WTC11 (cell line): ENCODE measurements around the gene TOP2B. TPM values are rescaled to one million over a fixed set of nuclear protein-coding genes. Genes with fewer than 3 reads are reported as not detected.

Experiments
- ATAC-seq: fragments of 200-7000 bp; cut with Tn5 transposase; 2 replicates; pipeline ENCODE4 v1.10.0; 2021; ENCODE audit warnings: mild to moderate bottlenecking, moderate library complexity
- CTCF ChIA-PET: fragments of 300-600 bp; sonication (Branson Sonifier 250); formaldehyde crosslinking; loops from one replicate; lab custom pipeline; 2021; ENCODE audit warnings: antibody characterized with exemption; lab: Charles Lee
- POLR2A ChIA-PET: fragments of 350-600 bp; sonication (Branson Sonifier 250); formaldehyde crosslinking; loops from one replicate; lab custom pipeline; 2021; ENCODE audit warnings: antibody characterized with exemption; lab: Charles Lee
- DNase-seq: peaks from one replicate; pipeline ENCODE4 v3.0.0; 2021; ENCODE audit warnings: low spot score
- H3K27ac Mint-ChIP-seq: 2 replicates; pipeline ENCODE4 v1.8.0; 2021; ENCODE audit warnings: mixed read lengths
- H3K27me3 Mint-ChIP-seq: 2 replicates; pipeline ENCODE4 v1.8.0; 2021; ENCODE audit warnings: low read depth, mild to moderate bottlenecking, moderate library complexity, mixed read lengths
- H3K36me3 Mint-ChIP-seq: 2 replicates; pipeline ENCODE4 v1.8.0; 2021; ENCODE audit warnings: mixed read lengths
- H3K4me1 Mint-ChIP-seq: 2 replicates; pipeline ENCODE4 v1.8.0; 2022; ENCODE audit warnings: mixed read lengths
- H3K4me3 Mint-ChIP-seq: 2 replicates; pipeline ENCODE4 v1.8.0; 2021; ENCODE audit warnings: mild to moderate bottlenecking, moderate library complexity, mixed read lengths
- H3K9me3 Mint-ChIP-seq: 2 replicates; pipeline ENCODE4 v1.8.0; 2021; ENCODE audit warnings: mixed read lengths
- ARID4B ChIP-seq: sonication (generic); formaldehyde crosslinking; IDR thresholded peaks from 2 replicates; pipeline ENCODE4 v1.8.0; 2023; ENCODE audit warnings: missing genetic modification reagents, mild to moderate bottlenecking, borderline replicate concordance
- E2F4 ChIP-seq: sonication (generic); formaldehyde crosslinking; IDR thresholded peaks from 2 replicates; pipeline ENCODE4 v1.8.1; 2022; ENCODE audit warnings: low read depth, mild to moderate bottlenecking, moderate library complexity, missing genetic modification reagents, borderline replicate concordance
- FOXP1 ChIP-seq: sonication (generic); formaldehyde crosslinking; IDR thresholded peaks from 2 replicates; pipeline ENCODE4 v1.8.0; 2022; ENCODE audit warnings: missing genetic modification reagents, mild to moderate bottlenecking, moderate library complexity, borderline replicate concordance
- GABPB1 ChIP-seq: sonication (generic); formaldehyde crosslinking; IDR thresholded peaks from 2 replicates; pipeline ENCODE4 v1.8.1; 2023; ENCODE audit warnings: mild to moderate bottlenecking, missing genetic modification reagents
- NFE2L1 ChIP-seq: sonication (generic); formaldehyde crosslinking; IDR thresholded peaks from 2 replicates; pipeline ENCODE4 v1.8.1; 2023; ENCODE audit warnings: missing genetic modification reagents
- ZNF219 ChIP-seq: sonication (generic); formaldehyde crosslinking; IDR thresholded peaks from 2 replicates; pipeline ENCODE4 v1.8.0; 2023; ENCODE audit warnings: missing genetic modification reagents, mild to moderate bottlenecking, borderline replicate concordance
- ZNF281 ChIP-seq: sonication (generic); formaldehyde crosslinking; IDR thresholded peaks from 2 replicates; pipeline ENCODE4 v1.8.0; 2023; ENCODE audit warnings: mild to moderate bottlenecking, missing genetic modification reagents
- ZNF396 ChIP-seq: fragments of 250-450 bp; sonication (Bioruptor Pico); IDR thresholded peaks from 2 replicates; pipeline ENCODE4 v1.8.0; 2021; ENCODE audit warnings: mild to moderate bottlenecking, moderate library complexity, borderline replicate concordance
- ZNF532 ChIP-seq: fragments of 250-450 bp; sonication (Bioruptor Pico); IDR thresholded peaks from 2 replicates; pipeline ENCODE4 v1.9.0; 2021; ENCODE audit warnings: mild to moderate bottlenecking, borderline replicate concordance
- total RNA-seq: library from RNA; stranded (reverse); gene quantifications from 3 replicates; pipeline ENCODE4 v1.2.3, GENCODE V29; 2021
- TF ChIP-seq, protein P1 (sequence below): sonication (generic); formaldehyde crosslinking; IDR thresholded peaks from 2 replicates; pipeline ENCODE4 v1.8.1; 2023; ENCODE audit warnings: mild to moderate bottlenecking, moderate library complexity, missing genetic modification reagents

TOP2B gene
- total RNA-seq, 1 experiment from 2014 or later: 151 TPM

- DNase-seq: no peak
- ChIA-PET POLR2A (no interaction called here), CTCF (interaction anchor here (0.9 kb wide), 2 partner anchors 19 to 36 kb away, joined by 3 read pairs; no protein-coding TSS in a partner anchor)
- H3K36me3 Mint-ChIP-seq: no peaks in the 10 kb centered on the region
- no peak for ATAC-seq
- no peak for TF ChIP-seq ZNF219 (CRISPR knock-in tag)
- no peak for TF ChIP-seq NFE2L1
- TF ChIP-seq ZNF396 (CRISPR knock-in tag): no peak
- TF ChIP-seq, protein P1, sequence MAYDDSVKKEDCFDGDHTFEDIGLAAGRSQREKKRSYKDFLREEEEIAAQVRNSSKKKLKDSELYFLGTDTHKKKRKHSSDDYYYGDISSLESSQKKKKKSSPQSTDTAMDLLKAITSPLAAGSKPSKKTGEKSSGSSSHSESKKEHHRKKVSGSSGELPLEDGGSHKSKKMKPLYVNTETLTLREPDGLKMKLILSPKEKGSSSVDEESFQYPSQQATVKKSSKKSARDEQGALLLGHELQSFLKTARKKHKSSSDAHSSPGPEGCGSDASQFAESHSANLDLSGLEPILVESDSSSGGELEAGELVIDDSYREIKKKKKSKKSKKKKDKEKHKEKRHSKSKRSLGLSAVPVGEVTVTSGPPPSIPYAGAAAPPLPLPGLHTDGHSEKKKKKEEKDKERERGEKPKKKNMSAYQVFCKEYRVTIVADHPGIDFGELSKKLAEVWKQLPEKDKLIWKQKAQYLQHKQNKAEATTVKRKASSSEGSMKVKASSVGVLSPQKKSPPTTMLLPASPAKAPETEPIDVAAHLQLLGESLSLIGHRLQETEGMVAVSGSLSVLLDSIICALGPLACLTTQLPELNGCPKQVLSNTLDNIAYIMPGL (CRISPR knock-in tag): no peak
- H3K4me3 Mint-ChIP-seq: no peak overlapping the region
- peaks cover 7% of the 10 kb centered on the region for H3K4me1 Mint-ChIP-seq
- no peaks in the 10 kb centered on the region for H3K9me3 Mint-ChIP-seq
- no peaks in the 10 kb centered on the region for H3K27me3 Mint-ChIP-seq
- no peak overlapping the region for H3K27ac Mint-ChIP-seq
Measured at GRCh38 chr3:25568525-25569078, 96.1 kb downstream of the TOP2B start.

- ChIA-PET CTCF (no interaction called here), POLR2A (no interaction called here)
- no peak overlapping the region for H3K27ac Mint-ChIP-seq
- peaks cover under 1% of the 10 kb centered on the region for H3K4me1 Mint-ChIP-seq
- no peaks in the 10 kb centered on the region for H3K9me3 Mint-ChIP-seq
- DNase-seq: no peak
- H3K36me3 Mint-ChIP-seq: no peaks in the 10 kb centered on the region
- TF ChIP-seq ZNF281 (CRISPR knock-in tag) (no peak), ARID4B (CRISPR knock-in tag) (no peak), GABPB1 (CRISPR knock-in tag) (no peak), FOXP1 (CRISPR knock-in tag) (no peak), E2F4 (CRISPR knock-in tag) (no peak)
- no peak for ATAC-seq
- no peak overlapping the region for H3K4me3 Mint-ChIP-seq
- H3K27me3 Mint-ChIP-seq: no peaks in the 10 kb centered on the region
Measured at GRCh38 chr3:25567806-25568524, 96.7 kb downstream of the TOP2B start.

DNA sequence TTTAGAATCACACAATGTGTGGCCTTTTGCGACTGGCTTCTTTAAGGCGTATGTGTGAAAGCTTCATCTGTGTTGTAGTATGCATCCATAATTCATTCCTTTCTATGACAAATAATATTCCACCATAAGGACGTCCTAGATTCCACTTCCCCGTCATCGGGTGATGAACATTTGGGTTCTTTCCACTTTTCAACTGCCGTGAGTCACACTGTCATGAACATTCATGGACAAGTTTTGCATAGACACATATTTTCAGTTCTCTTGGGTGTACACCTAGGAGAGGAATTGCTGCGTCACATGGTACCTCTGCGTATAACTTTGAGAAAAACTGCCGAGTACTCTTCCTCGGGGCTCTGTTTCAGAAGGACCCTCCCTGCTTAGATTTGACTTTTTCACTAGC, 97.3 kb downstream of the TOP2B start:
- no peaks in the 10 kb centered on the region for H3K9me3 Mint-ChIP-seq
- ChIA-PET POLR2A (no interaction called here), CTCF (interaction anchor here (0.6 to 1.4 kb wide), 2 partner anchors 27 to 534 kb away, joined by 3 to 5 read pairs; no protein-coding TSS in a partner anchor)
- H3K4me3 Mint-ChIP-seq: no peak overlapping the region
- DNase-seq (no peak), ATAC-seq (no peak)
- no peaks in the 10 kb centered on the region for H3K36me3 Mint-ChIP-seq
- TF ChIP-seq ZNF532: no peak
- no peaks in the 10 kb centered on the region for H3K27me3 Mint-ChIP-seq
- no peak overlapping the region for H3K27ac Mint-ChIP-seq
- H3K4me1 Mint-ChIP-seq: no peaks in the 10 kb centered on the region
